ENCODE results near the gene RAP2C.

- no peak for TF ChIP-seq POLR2A (IDR thresholded peaks at IDR 0.05)
- no peak for TF ChIP-seq EP300 (IDR thresholded peaks at IDR 0.05; ENCODE audit: low read depth)
Observed at GRCh38 chrX:132226169-132226568, 6.9 kb upstream of the RAP2C start.

Data from transverse colon (tissue), 1 donor.